DOHH2 (cell line): ENCODE data around the gene ATG4B.

Experiments
- CTCF ChIP-seq: fragments of 200-600 bp; sonication (generic); IDR thresholded peaks from one replicate; pipeline ENCODE4 v1.5.1; 2014; ENCODE audit warnings: antibody characterized with exemption, mild to moderate bottlenecking, low read depth, low read length; ENCODE audit not compliant: poor library complexity, severe bottlenecking
- EZH2phosphoT487 ChIP-seq: fragments of 200-600 bp; sonication (generic); IDR thresholded peaks from 2 replicates; pipeline ENCODE4 v1.6.1; 2017; ENCODE audit warnings: borderline replicate concordance, mild to moderate bottlenecking, antibody characterized with exemption, low read length, moderate library complexity, mixed read lengths

- no peak for TF ChIP-seq CTCF
- no peak for TF ChIP-seq EZH2phosphoT487
Measured at GRCh38 chr2:241602720-241603119, 34.8 kb upstream of the ATG4B start.
